GM12891 (cell line): ENCODE results near the gene LRRC72.

Experiments used
- PAX5 ChIP-seq: IDR thresholded peaks from 2 replicates; pipeline ENCODE4 v1.6.1; 2011; ENCODE audit warnings: low read length, moderate library complexity, mild to moderate bottlenecking; ENCODE audit not compliant: insufficient read depth, severe bottlenecking
- POLR2A ChIP-seq: IDR thresholded peaks from 2 replicates; pipeline ENCODE4 v1.6.1; 2011; ENCODE audit warnings: low read depth, low read length, control low read depth

- TF ChIP-seq POLR2A (no peak), PAX5 (no peak)
Observed at GRCh38 chr7:16587129-16587528, 60.5 kb downstream of the LRRC72 start.
